K562 (cell line): ENCODE data around the gene UBR4. TPM values are rescaled to one million over a fixed set of nuclear protein-coding genes. Genes with fewer than 3 reads are reported as not detected.
A peak's percentile ranks its signal among the peaks of the same experiment; 100 is the strongest.

Source experiments
- AFF4 ChIP-seq: sonication (generic); formaldehyde crosslinking; IDR thresholded peaks from 2 replicates; pipeline ENCODE4 v1.8.0; 2023; ENCODE audit warnings: mild to moderate bottlenecking, missing genetic modification reagents
- ATF1 ChIP-seq, 2 experiments: fragments of 450-650 bp in 1 of 2; IDR thresholded peaks; 2 replicates each; pipeline ENCODE4 v1.6.1; 2016; ENCODE audit warnings: missing compliant biosample characterization in 1 of 2, missing genetic modification characterization in 1 of 2
- C11orf30 ChIP-seq: fragments of 450-650 bp; IDR thresholded peaks from 2 replicates; pipeline ENCODE4 v1.6.1; 2016; ENCODE audit warnings: low read depth, mild to moderate bottlenecking
- CREB1 ChIP-seq, 2 experiments: sonication (generic) in 1 of 2; formaldehyde crosslinking in 1 of 2; IDR thresholded peaks; 2 replicates each; pipeline versions ENCODE4 v1.6.1 to v1.8.0; 2012 to 2022; ENCODE audit warnings: inconsistent platforms in 1 of 2, mild to moderate bottlenecking in 1 of 2, missing genetic modification reagents in 1 of 2, moderate library complexity in 1 of 2
- E2F8 ChIP-seq: fragments of 450-650 bp; IDR thresholded peaks from 2 replicates; pipeline ENCODE4 v1.7.1; 2018; ENCODE audit warnings: mild to moderate bottlenecking, low read depth; ENCODE audit not compliant: partially characterized antibody
- ETV5 ChIP-seq: sonication (generic); formaldehyde crosslinking; IDR thresholded peaks from 2 replicates; pipeline ENCODE4 v1.4.0; 2020; ENCODE audit warnings: low read depth, mild to moderate bottlenecking, missing genetic modification reagents
- HES1 ChIP-seq: fragments of 450-650 bp; IDR thresholded peaks from 2 replicates; pipeline ENCODE4 v1.6.1; 2016; ENCODE audit warnings: low read depth, mild to moderate bottlenecking, moderate library complexity
- HIVEP1 ChIP-seq: fragments of 250-450 bp; sonication (Bioruptor Pico); IDR thresholded peaks from 2 replicates; pipeline ENCODE4 v1.4.0; 2020; ENCODE audit warnings: mild to moderate bottlenecking
- HNRNPL ChIP-seq: fragments of 200-400 bp; formaldehyde crosslinking; IDR thresholded peaks from 2 replicates; pipeline ENCODE4 v1.6.1; 2017; ENCODE audit warnings: low read depth, mild to moderate bottlenecking, low read length
- MCM7 ChIP-seq, 2 experiments: fragments of 450-650 bp; IDR thresholded peaks; 2 replicates each; pipeline ENCODE4 v1.6.1; 2016 to 2018
- MEF2D ChIP-seq: conservative IDR thresholded peaks from 2 replicates; pipeline ENCODE4 v1.6.1; 2016; ENCODE audit warnings: low read depth, missing genetic modification characterization, missing compliant biosample characterization
- MXI1 ChIP-seq: IDR thresholded peaks from 2 replicates; pipeline ENCODE4 v1.6.1; 2011; ENCODE audit warnings: low read depth, mild to moderate bottlenecking, improper control_type of control experiment, low read length
- NBN ChIP-seq: fragments of 450-650 bp; IDR thresholded peaks from 2 replicates; pipeline ENCODE4 v1.6.1; 2016; ENCODE audit warnings: low read depth, mild to moderate bottlenecking
- NR1H2 ChIP-seq: sonication (generic); formaldehyde crosslinking; IDR thresholded peaks from 2 replicates; pipeline ENCODE4 v1.4.0; 2020; ENCODE audit warnings: mild to moderate bottlenecking, missing genetic modification reagents
- NRF1 ChIP-seq, 2 experiments: fragments of 450-650 bp; IDR thresholded peaks in 1 of 2; conservative IDR thresholded peaks in 1 of 2; 2 replicates each; pipeline ENCODE4 v1.6.1; 2014; ENCODE audit warnings: mild to moderate bottlenecking in 2 of 2
- PHB ChIP-seq: fragments of 250-450 bp; sonication (Bioruptor Pico); IDR thresholded peaks from 2 replicates; pipeline ENCODE4 v1.5.0; 2021
- PHF20 ChIP-seq: fragments of 450-650 bp; IDR thresholded peaks from 2 replicates; pipeline ENCODE4 v1.6.1; 2018; ENCODE audit not compliant: partially characterized antibody
- PHTF2 ChIP-seq: fragments of 250-450 bp; sonication (Bioruptor Pico); IDR thresholded peaks from 2 replicates; pipeline ENCODE4 v1.5.0; 2021; ENCODE audit warnings: mild to moderate bottlenecking
- SIRT6 ChIP-seq: IDR thresholded peaks from one replicate; pipeline ENCODE4 v1.6.1; 2012; ENCODE audit warnings: low read depth, mild to moderate bottlenecking, control low read depth, inconsistent platforms, low read length, moderate library complexity
- SMARCA4 ChIP-seq: fragments of 450-650 bp; IDR thresholded peaks from 2 replicates; pipeline ENCODE4 v1.6.1; 2016
- SNAPC5 ChIP-seq: fragments of 250-450 bp; sonication (Bioruptor Pico); IDR thresholded peaks from 2 replicates; pipeline ENCODE4 v1.8.0; 2021; ENCODE audit warnings: moderate library complexity, mild to moderate bottlenecking, inconsistent platforms
- ZNF12 ChIP-seq: sonication (generic); formaldehyde crosslinking; IDR thresholded peaks from 2 replicates; pipeline ENCODE4 v1.4.0; 2020; ENCODE audit warnings: mild to moderate bottlenecking, missing genetic modification reagents
- ZNF507 ChIP-seq: conservative IDR thresholded peaks from 2 replicates; pipeline ENCODE4 v1.6.1; 2017; ENCODE audit warnings: missing genetic modification characterization, missing compliant biosample characterization
- ZSCAN29 ChIP-seq: fragments of 450-650 bp; IDR thresholded peaks from 2 replicates; pipeline ENCODE4 v1.6.1; 2017
- polyA plus RNA-seq, 8 experiments: library from polyadenylated mRNA; depleted of rRNA in 4 of 8; stranded (reverse) in 5 of 8; unstranded in 3 of 8; fragments of >200 nt; fragmentation: Nextera tagmentation in 2 of 8; fragmentation: Illumina TruSeq in 1 of 8; extraction: Ambion mirVana in 2 of 8; extraction: Trizol in 1 of 8; gene quantifications; 2 replicates each; pipeline versions ENCODE4 v1.2.1 to v1.2.3, GENCODE V29; 2011 to 2014; ENCODE audit warnings: inconsistent platforms in 1 of 8, missing spikeins in 1 of 8
- total RNA-seq, 7 experiments: library from RNA; depleted of rRNA in 6 of 7; stranded (reverse); fragments of >200 nt in 6 of 7; fragmentation: Illumina TruSeq in 2 of 7; extraction: Trizol in 2 of 7; gene quantifications; 2 replicates each; pipeline versions ENCODE4 v1.2.1 to v1.2.3, GENCODE V29; 2011 to 2021; ENCODE audit warnings: low replicate concordance in 1 of 7

The UBR4 gene
- total and polyA plus RNA-seq, 9 of the 15 experiments (the other 6 are each of a cell fraction or from before 2014, with no cell fraction given), result 55.4 to 277 (median 123) TPM

- TF ChIP-seq CREB1 (IDR thresholded peaks at IDR 0.05) (no peak), CREB1 (CRISPR knock-in tag; IDR thresholded peaks at IDR 0.05) (no peak), AFF4 (CRISPR knock-in tag) (0 out of 2 replicates have a peak, but pooled peaks have one; percentile 33), HES1 (no peak), SIRT6 (no peak), C11orf30 (peak; percentile 88), PHB (CRISPR knock-in tag) (no peak), E2F8 (peak; percentile 67), ZNF507 (tag) (no peak), MCM7 (IDR thresholded peaks at IDR 0.05) (no peak), ATF1 (CRISPR knock-in tag; IDR thresholded peaks at IDR 0.05) (no peak), ATF1 (tag; IDR thresholded peaks at IDR 0.05) (peak; percentile 37; the same call in 1 of the 2 replicates), NR1H2 (CRISPR knock-in tag) (no peak), MEF2D (tag) (no peak; the same call in 1 of the 2 replicates), SNAPC5 (CRISPR knock-in tag) (no peak), NRF1 (conservative IDR thresholded peaks at IDR 0.05 in 1 of 2, IDR thresholded peaks at IDR 0.05 in 1 of 2) (no peak), SMARCA4 (peak; percentile 85), ZNF12 (CRISPR knock-in tag) (no peak), HNRNPL (no peak), ETV5 (CRISPR knock-in tag) (no peak), HIVEP1 (CRISPR knock-in tag) (no peak), PHF20 (no peak), MXI1 (no peak), NBN (peak; percentile 40; the same call in 1 of the 2 replicates), ZSCAN29 (no peak), PHTF2 (CRISPR knock-in tag) (no peak)
Observed at GRCh38 chr1:19081218-19081893, 128.7 kb downstream of the UBR4 start (continued).
